ENCODE measurements around the gene CLN6. TPM values are rescaled to one million over a fixed set of nuclear protein-coding genes. Genes with fewer than 3 reads are reported as not detected.
A peak's percentile ranks its signal among the peaks of the same experiment; 100 is the strongest.

CLN6 gene
- total and polyA plus RNA-seq, 8 donors, result 6.4 to 151 (median 17.3) TPM

GRCh38 chr15:68186671-68187397 lies 42.7 kb downstream of the CLN6 start:
- peak overlapping the region in 4 of 5 donors; percentile 47 to 75 (median 73) for H3K27ac ChIP-seq
- intact Hi-C loops (cut with DNase I; ENCODE audit: low total_unique reads), result no loop called here
- TF ChIP-seq POLR2A (IDR thresholded peaks at IDR 0.05) (no peak), POLR2AphosphoS5 (IDR thresholded peaks at IDR 0.05) (no peak), EP300 (IDR thresholded peaks at IDR 0.05) (no peak)
- TF ChIP-seq, protein P1, sequence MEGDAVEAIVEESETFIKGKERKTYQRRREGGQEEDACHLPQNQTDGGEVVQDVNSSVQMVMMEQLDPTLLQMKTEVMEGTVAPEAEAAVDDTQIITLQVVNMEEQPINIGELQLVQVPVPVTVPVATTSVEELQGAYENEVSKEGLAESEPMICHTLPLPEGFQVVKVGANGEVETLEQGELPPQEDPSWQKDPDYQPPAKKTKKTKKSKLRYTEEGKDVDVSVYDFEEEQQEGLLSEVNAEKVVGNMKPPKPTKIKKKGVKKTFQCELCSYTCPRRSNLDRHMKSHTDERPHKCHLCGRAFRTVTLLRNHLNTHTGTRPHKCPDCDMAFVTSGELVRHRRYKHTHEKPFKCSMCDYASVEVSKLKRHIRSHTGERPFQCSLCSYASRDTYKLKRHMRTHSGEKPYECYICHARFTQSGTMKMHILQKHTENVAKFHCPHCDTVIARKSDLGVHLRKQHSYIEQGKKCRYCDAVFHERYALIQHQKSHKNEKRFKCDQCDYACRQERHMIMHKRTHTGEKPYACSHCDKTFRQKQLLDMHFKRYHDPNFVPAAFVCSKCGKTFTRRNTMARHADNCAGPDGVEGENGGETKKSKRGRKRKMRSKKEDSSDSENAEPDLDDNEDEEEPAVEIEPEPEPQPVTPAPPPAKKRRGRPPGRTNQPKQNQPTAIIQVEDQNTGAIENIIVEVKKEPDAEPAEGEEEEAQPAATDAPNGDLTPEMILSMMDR (IDR thresholded peaks at IDR 0.05), result no peak
- no peaks in the 10 kb centered on the region for H3K9me3 ChIP-seq
- H3K4me1 ChIP-seq, result peaks cover 6 to 43% (median 19%) of the 10 kb centered on the region in 4 donors
- H3K36me3 ChIP-seq, result peaks cover 5 to 88% (median 65%) of the 10 kb centered on the region in 4 donors
- H3K4me3 ChIP-seq, result no peak overlapping the region
- DNase-seq, result no peak
- H3K27me3 ChIP-seq, result no peaks in the 10 kb centered on the region
- WGBS, 5 donors, result 53 to 88% (median 78%) methylated on average over 5 of the region's 5 CpGs

GRCh38 chr15:68184616-68185480 lies 44.7 kb downstream of the CLN6 start:
- Histone ChIP-seq H3K27me3 (no peaks in the 10 kb centered on the region), H3K9me3 (no peaks in the 10 kb centered on the region), H3K27ac (no peak overlapping the region), H3K4me3 (no peak overlapping the region), H3K36me3 (peaks cover 14 to 91% (median 76%) of the 10 kb centered on the region in 4 donors), H3K4me1 (peaks cover 6 to 36% (median 19%) of the 10 kb centered on the region in 4 donors)
- DNase-seq, result no peak
- 89 to 94% (median 91%) methylated on average over 5 of the region's 5 CpGs for WGBS, 5 donors
- intact Hi-C loops (cut with DNase I; ENCODE audit: low total_unique reads), result no loop called here
- TF ChIP-seq EP300 (IDR thresholded peaks at IDR 0.05) (no peak), POLR2AphosphoS5 (IDR thresholded peaks at IDR 0.05) (no peak), POLR2A (IDR thresholded peaks at IDR 0.05) (no peak)
- TF ChIP-seq, protein P1 (IDR thresholded peaks at IDR 0.05), result no peak

- 88 to 92% (median 91%) methylated on average over 5 of the region's 5 CpGs for WGBS, 5 donors
- no peak for DNase-seq
Measured at GRCh38 chr15:68183616-68184315, 45.8 kb downstream of the CLN6 start.

More at GRCh38 chr15:68183616-68184315, 45.8 kb downstream of the CLN6 start:
- peaks cover 6 to 35% (median 17%) of the 10 kb centered on the region in 4 donors for H3K4me1 ChIP-seq
- H3K9me3 ChIP-seq, result no peaks in the 10 kb centered on the region
- H3K27ac ChIP-seq, result no peak overlapping the region
- H3K4me3 ChIP-seq, result no peak overlapping the region
- no peaks in the 10 kb centered on the region for H3K27me3 ChIP-seq
- peaks cover 14 to 92% (median 79%) of the 10 kb centered on the region in 4 donors for H3K36me3 ChIP-seq
- TF ChIP-seq, protein P1 (IDR thresholded peaks at IDR 0.05), result no peak
- no peak for TF ChIP-seq POLR2AphosphoS5 (IDR thresholded peaks at IDR 0.05)
- TF ChIP-seq EP300 (IDR thresholded peaks at IDR 0.05), result no peak
- TF ChIP-seq POLR2A (IDR thresholded peaks at IDR 0.05), result no peak
- intact Hi-C loops (cut with DNase I; ENCODE audit: low total_unique reads), result no loop called here

All from stomach (tissue), 9 donors.